PFSK-1 (cell line): ENCODE data around the gene MSL1.

Source experiments
- FOXP2 ChIP-seq: optimal IDR thresholded peaks from 2 replicates; pipeline ENCODE3; 2011; ENCODE audit warnings: borderline replicate concordance, control low read depth, inconsistent platforms; ENCODE audit not compliant: insufficient read depth; ENCODE audit errors: extremely low read length, extremely low read depth
- POLR2AphosphoS5 ChIP-seq: IDR thresholded peaks from 2 replicates; pipeline ENCODE4 v1.6.1; 2012; ENCODE audit warnings: low read depth, mild to moderate bottlenecking, control low read depth, low read length, moderate library complexity
- REST ChIP-seq, 2 experiments: IDR thresholded peaks; 2 replicates each; pipeline versions ENCODE4 v1.6.1 to v1.8.0; 2011 to 2012; ENCODE audit warnings: low read depth in 2 of 2, low read length in 2 of 2, control low read depth in 1 of 2, inconsistent platforms in 1 of 2, mild to moderate bottlenecking in 1 of 2, moderate library complexity in 1 of 2; ENCODE audit not compliant: insufficient read depth in 1 of 2
- SIN3A ChIP-seq: IDR thresholded peaks from 2 replicates; pipeline ENCODE4 v1.6.1; 2012; ENCODE audit warnings: mild to moderate bottlenecking, low read length, moderate library complexity, borderline replicate concordance; ENCODE audit not compliant: insufficient read depth
- TAF1 ChIP-seq: IDR thresholded peaks from 2 replicates; pipeline ENCODE4 v1.6.1; 2012; ENCODE audit warnings: low read length, control low read depth, borderline replicate concordance; ENCODE audit not compliant: insufficient read depth

GRCh38 chr17:40121181-40122135 is at the start of gene MSL1:
- TF ChIP-seq POLR2AphosphoS5 (peak; percentile 68), REST (IDR thresholded peaks at IDR 0.05; ENCODE audit: insufficient read depth in 1 of 2, low read depth in 2 of 2, low read length in 2 of 2) (no peak), TAF1 (no peak; the same call in 1 of the 2 replicates), FOXP2 (no peak), SIN3A (0 out of 2 replicates have a peak, but pooled peaks have one; percentile 21)
